GM12865 (cell line): Measurements from ENCODE around the gene RUNX1.

Source experiments
- DNase-seq: peaks from one replicate; pipeline ENCODE4 v3.0.0; 2010; ENCODE audit warnings: low read depth
- H3K4me3 ChIP-seq: 2 replicates; pipeline ENCODE4 v1.5.1; 2011; ENCODE audit warnings: mild to moderate bottlenecking, low read depth, low read length, control low read depth
- TF ChIP-seq, protein P1 (sequence below): IDR thresholded peaks from 2 replicates; pipeline ENCODE4 v1.5.1; 2011; ENCODE audit warnings: low read length, control low read depth, low read depth, inconsistent platforms; ENCODE audit not compliant: insufficient read depth; ENCODE audit errors: missing control alignments

RUNX1 gene

DNA sequence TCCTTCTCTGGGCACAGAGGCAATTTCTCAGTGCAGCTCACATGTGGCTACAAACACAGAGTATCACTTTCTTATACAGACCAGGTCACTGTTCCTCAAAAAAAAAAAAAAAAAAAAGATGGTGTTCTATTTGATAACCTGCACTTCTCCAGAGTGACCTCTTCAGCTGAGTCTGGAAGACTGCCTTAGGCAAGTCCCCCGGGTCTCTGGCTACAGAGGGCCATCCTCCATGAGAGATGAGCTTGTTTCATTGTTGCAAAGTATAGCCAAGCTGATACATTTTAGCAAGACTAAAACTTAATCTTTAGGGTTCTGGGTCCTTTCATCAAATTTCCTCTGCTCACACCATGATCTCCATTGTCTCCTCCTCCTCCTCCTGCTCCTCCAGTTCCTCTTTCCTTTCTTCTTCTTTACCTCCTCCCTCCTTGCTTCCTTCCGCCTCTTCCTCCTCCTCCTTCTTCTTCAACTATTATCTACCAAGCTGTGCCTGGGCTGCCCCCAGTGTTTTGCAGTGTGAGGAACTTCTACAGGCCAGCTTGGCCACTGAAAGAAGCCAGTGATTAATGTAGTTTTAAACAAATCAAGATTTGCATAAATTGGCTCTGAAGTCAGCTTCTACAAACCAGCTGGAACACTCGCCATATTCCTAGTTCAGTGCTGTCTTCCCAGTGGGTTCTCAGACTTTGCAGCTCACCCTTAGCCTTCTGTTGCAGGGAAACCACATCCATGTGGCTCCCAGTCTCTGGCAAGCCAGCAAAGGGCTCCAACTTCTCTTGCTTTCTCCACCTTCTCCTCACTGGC, 139.4 kb downstream of the RUNX1 start:
- TF ChIP-seq, protein P1, sequence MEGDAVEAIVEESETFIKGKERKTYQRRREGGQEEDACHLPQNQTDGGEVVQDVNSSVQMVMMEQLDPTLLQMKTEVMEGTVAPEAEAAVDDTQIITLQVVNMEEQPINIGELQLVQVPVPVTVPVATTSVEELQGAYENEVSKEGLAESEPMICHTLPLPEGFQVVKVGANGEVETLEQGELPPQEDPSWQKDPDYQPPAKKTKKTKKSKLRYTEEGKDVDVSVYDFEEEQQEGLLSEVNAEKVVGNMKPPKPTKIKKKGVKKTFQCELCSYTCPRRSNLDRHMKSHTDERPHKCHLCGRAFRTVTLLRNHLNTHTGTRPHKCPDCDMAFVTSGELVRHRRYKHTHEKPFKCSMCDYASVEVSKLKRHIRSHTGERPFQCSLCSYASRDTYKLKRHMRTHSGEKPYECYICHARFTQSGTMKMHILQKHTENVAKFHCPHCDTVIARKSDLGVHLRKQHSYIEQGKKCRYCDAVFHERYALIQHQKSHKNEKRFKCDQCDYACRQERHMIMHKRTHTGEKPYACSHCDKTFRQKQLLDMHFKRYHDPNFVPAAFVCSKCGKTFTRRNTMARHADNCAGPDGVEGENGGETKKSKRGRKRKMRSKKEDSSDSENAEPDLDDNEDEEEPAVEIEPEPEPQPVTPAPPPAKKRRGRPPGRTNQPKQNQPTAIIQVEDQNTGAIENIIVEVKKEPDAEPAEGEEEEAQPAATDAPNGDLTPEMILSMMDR = no peak
- H3K4me3 ChIP-seq = no peak overlapping the region
- DNase-seq = no peak

DNA sequence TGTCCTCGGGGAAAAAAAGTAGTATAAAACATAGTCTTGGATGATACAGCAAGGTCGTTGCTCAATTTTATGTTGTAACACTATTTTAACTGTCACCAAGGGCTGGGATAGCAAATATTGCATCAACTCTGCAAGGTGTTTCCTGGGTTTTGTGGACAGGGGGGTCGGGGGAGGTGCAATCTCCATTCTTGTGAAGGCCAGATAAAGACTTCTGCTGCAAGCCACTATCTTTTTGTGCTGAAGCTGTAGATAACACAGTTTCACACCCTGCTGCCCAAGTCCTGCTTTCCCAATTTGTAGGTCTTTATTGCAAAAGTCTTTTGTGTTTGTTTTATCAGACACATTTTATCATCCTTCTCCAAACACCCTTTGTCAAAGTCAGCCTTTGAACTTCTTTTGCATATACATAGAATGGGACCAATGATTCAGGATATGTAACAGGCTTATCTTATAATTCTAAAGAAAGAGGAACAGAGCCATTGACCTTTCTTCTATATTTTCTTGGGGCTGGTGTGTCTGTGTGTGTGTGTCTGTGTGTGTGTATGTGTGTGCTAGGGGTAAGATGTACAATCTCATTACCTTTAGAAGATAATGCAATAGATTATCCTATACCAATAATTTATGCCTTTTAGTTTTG, 140.6 kb downstream of the RUNX1 start:
- TF ChIP-seq, protein P1 = no peak
- H3K4me3 ChIP-seq = no peak overlapping the region
- DNase-seq = no peak

DNA sequence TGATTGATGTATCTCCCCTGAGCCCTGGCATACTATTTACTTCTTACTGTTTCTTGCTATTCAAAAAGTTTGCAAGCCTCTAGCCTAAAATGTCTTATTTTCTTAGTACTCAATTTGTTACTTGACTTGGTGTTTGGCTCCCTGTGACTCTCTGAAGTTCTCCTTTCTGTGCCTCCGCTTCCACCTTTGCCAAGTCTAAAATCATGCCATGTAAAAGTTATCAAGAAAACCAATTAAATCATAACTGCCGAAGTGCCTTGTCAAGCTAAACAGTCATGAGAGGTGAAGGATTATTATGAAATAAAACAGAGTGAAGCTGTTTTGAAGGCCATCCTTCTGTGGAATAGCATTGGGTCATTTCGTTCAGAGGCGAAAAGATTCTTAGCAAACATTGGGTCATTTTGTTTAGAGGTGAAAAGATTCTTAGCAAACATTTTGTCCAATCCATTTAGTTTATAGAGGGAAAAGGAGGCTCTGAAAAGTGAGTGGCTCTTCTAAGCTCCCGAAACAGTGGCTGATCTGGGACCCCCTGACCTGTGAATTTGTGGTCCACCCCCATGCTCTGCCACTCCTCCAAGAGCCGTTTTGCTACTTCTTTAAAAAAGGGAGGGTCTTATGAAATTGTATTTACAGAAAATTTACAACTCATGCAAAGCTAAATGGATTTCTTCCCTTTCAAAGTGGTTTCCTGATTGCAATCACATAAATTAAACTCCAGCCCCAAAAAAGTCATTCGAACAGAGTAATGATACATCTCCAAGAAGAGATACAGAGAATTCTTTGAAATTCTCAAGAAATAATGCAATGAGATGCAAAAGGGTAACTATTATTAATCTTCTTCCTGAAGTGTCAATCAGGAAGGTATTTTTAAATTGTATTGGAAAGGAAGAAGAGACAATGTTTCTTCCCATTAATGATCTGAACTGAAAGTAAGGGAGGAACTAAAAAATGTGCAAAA, 141.4 kb downstream of the RUNX1 start:
- no peak overlapping the region for H3K4me3 ChIP-seq
- no peak for DNase-seq
- TF ChIP-seq, protein P1 = no peak

DNA sequence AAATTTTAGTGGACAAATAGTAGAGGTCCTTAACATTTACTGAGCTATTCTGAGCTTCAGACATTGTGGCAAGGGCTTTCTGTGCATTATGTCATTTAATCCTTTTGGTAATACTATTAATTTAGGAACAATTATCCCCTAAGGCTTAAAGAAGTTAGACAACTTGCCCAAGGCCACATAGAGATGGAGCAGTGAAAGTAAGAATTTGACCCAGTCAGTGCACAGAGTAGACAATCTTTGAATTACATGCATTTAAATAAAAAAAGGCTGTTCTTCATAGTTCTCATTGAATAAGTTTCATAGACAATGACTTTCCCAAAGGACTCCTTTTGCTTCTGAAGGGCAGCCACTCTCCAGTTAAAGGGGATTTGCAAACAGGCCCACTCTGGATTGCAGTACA, 142.7 kb downstream of the RUNX1 start:
- DNase-seq = no peak
- TF ChIP-seq, protein P1 = no peak

DNA sequence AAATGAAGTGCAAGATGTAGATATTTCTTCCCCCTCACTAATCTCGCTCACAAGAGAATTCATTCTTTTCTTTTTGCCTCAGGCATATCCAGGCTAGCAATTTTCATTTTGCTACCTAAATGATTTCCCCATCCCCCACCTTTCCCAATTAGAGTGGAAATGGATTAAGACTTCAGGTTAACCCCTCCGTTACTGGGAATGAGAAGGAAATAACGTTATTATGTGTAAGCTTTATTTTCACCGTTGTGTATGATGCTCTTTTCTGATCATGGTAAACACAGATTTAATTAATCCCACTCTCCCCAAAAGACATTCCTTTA, 143.9 kb downstream of the RUNX1 start:
- no peak for DNase-seq
- TF ChIP-seq, protein P1 = no peak
- H3K4me3 ChIP-seq = no peak overlapping the region

More for the DNA sequence above, 142.7 kb downstream of the RUNX1 start:
- no peak overlapping the region for H3K4me3 ChIP-seq

DNA sequence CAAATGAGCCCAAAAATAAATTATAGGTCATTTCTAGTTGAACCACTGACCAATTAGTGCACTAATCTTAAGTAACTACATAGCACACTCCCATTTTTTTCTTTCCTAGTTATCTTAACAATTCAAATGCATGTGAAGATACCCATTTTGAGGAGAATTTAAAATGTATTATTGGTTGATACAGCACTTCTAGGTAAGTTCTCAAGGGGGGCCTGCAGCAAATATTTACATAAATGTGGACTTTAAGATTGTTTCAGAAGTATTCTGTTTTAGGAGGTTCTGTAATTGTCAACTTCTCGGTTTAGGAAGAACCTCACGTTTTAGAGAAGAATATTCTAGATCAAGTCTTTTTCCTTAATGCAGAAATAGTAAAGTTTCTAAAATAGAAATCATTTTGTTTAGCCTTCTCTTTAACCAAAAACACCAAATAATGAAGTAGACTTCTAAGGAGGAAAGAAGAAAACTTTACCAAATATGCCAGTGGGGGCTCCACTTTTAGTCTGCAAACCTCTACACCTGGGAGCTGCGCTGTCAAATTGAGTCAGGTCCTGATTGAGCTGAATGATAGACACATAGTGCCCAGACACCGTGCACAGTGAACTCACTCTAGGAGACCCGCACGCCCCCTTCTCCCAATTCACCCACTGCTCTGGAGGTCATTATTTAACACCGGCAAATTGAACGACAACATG, 144.4 kb downstream of the RUNX1 start:
- no peak overlapping the region for H3K4me3 ChIP-seq
- no peak for DNase-seq
- TF ChIP-seq, protein P1 = no peak
